H1 (cell line): ENCODE data around the gene POLDIP2.

Experiments
- CBX8 ChIP-seq: fragments of 300-800, 300-1000 bp; sonication (generic); IDR thresholded peaks from 2 replicates; pipeline ENCODE4 v1.7.1; 2016; ENCODE audit warnings: low read depth, low read length, borderline replicate concordance
- CTCF ChIP-seq, 3 experiments: IDR thresholded peaks; 1 replicate in 2 of 3; 2 replicates in 1 of 3; pipeline versions ENCODE4 v1.5.1 to v1.6.1; 2011; ENCODE audit warnings: low read length in 3 of 3, mild to moderate bottlenecking in 3 of 3, inconsistent platforms in 2 of 3, low read depth in 1 of 3, moderate library complexity in 1 of 3; ENCODE audit not compliant: insufficient read depth in 1 of 3; ENCODE audit errors: control extremely low read depth in 1 of 3
- EZH2 ChIP-seq: fragments of 200-600 bp; sonication (generic); IDR thresholded peaks from 2 replicates; pipeline ENCODE4 v1.7.1; 2012; ENCODE audit warnings: low read depth, mild to moderate bottlenecking, moderate library complexity, low read length, inconsistent platforms; ENCODE audit not compliant: severe bottlenecking
- POLR2A ChIP-seq, 2 experiments: IDR thresholded peaks; 1 replicate in 1 of 2; 2 replicates in 1 of 2; pipeline ENCODE4 v1.6.1; 2011; ENCODE audit warnings: low read depth in 2 of 2, low read length in 2 of 2, mild to moderate bottlenecking in 2 of 2; ENCODE audit errors: control extremely low read depth in 1 of 2
- TBP ChIP-seq: IDR thresholded peaks from 2 replicates; pipeline ENCODE4 v1.6.1; 2011; ENCODE audit warnings: low read depth, low read length, improper control_type of control experiment

GRCh38 chr17:28386391-28386790, 29.1 kb upstream of the POLDIP2 start:
- TF ChIP-seq CTCF (IDR thresholded peaks at IDR 0.05; ENCODE audit: control extremely low read depth in 1 of 3, insufficient read depth in 1 of 3, low read depth in 1 of 3, low read length in 3 of 3) (no peak), EZH2 (no peak), POLR2A (IDR thresholded peaks at IDR 0.05; ENCODE audit: control extremely low read depth in 1 of 2, low read depth in 2 of 2, low read length in 2 of 2) (no peak), CBX8 (no peak), TBP (no peak)
